NCI-H82 (cell line): ENCODE results near the gene PEF1.
A peak's percentile ranks its signal among the peaks of the same experiment; 100 is the strongest.

Source experiments
- DNase-seq: peaks from one replicate; lab custom pipeline; 2025; lab: John Stamatoyannopoulos, UW

PEF1 gene

GRCh38 chr1:31653717-31654473 lies 9.2 kb upstream of the PEF1 start:
- no peak for DNase-seq

- DNase-seq, result no peak
These were observed 8.3 kb upstream of the PEF1 start for GRCh38 chr1:31652891-31653499.

- no peak for DNase-seq
These were observed 7.1 kb upstream of the PEF1 start for GRCh38 chr1:31651766-31652165.

- DNase-seq, result no peak
These were observed 6.4 kb upstream of the PEF1 start for GRCh38 chr1:31651089-31651420.

GRCh38 chr1:31650161-31651088 lies 5.7 kb upstream of the PEF1 start:
- DNase-seq, result no peak

GRCh38 chr1:31648641-31649357 lies 4.1 kb upstream of the PEF1 start:
- no peak for DNase-seq

GRCh38 chr1:31648190-31648589 lies 3.5 kb upstream of the PEF1 start:
- DNase-seq, result no peak

GRCh38 chr1:31647106-31647505 lies 2.4 kb upstream of the PEF1 start:
- DNase-seq, result no peak

GRCh38 chr1:31646259-31646960 lies 1.7 kb upstream of the PEF1 start:
- DNase-seq, result no peak

GRCh38 chr1:31645274-31645568 lies 545 bp upstream of the PEF1 start:
- DNase-seq, result no peak

- no peak for DNase-seq
These were observed 608 bp downstream of the PEF1 start for GRCh38 chr1:31643976-31644559.

- DNase-seq, result no peak
These were observed 1.8 kb downstream of the PEF1 start for GRCh38 chr1:31642897-31643296.

- DNase-seq, result no peak
These were observed 2.3 kb downstream of the PEF1 start for GRCh38 chr1:31642366-31642765.

GRCh38 chr1:31640964-31641363 lies 3.7 kb downstream of the PEF1 start:
- no peak for DNase-seq

- DNase-seq, result no peak
These were observed 4.5 kb downstream of the PEF1 start for GRCh38 chr1:31640179-31640578.

GRCh38 chr1:31639543-31639942 lies 5.1 kb downstream of the PEF1 start:
- peak; percentile 25 for DNase-seq

- no peak for DNase-seq
These were observed 6.6 kb downstream of the PEF1 start for GRCh38 chr1:31637915-31638673.

- peak; percentile 66 for DNase-seq
These were observed 11.6 kb downstream of the PEF1 start for GRCh38 chr1:31633117-31633516.

- DNase-seq, result no peak
These were observed 12.0 kb downstream of the PEF1 start for GRCh38 chr1:31632649-31633048.

- DNase-seq, result no peak
These were observed 15.6 kb downstream of the PEF1 start for GRCh38 chr1:31628931-31629556.
